ENCODE results near the gene URB1.
"Not testable (repeated sequence)": the region's sequence is repeated elsewhere in the genome, so short reads cannot be mapped to it uniquely, and the experiment has no call there.

Gene URB1

GRCh38 chr21:32392880-32393676 is at the start of gene URB1:
URB1 (minus strand) TSS chr21:32393012; CDS start chr21:32392910, 102 bp downstream.
- DNase-seq: peak; percentile 65

- DNase-seq: no peak
Observed at GRCh38 chr21:32437729-32438128, 44.9 kb upstream of the URB1 start.

GRCh38 chr21:32432982-32433660 is 40.3 kb upstream of the URB1 start:
- DNase-seq: not testable (repeated sequence)

- no peak for DNase-seq
Observed at GRCh38 chr21:32427958-32428623, 35.3 kb upstream of the URB1 start.

- no peak for DNase-seq
Observed at GRCh38 chr21:32426592-32427051, 33.8 kb upstream of the URB1 start.

- DNase-seq: no peak
Observed at GRCh38 chr21:32426066-32426465, 33.3 kb upstream of the URB1 start.

- no peak for DNase-seq
Observed at GRCh38 chr21:32425628-32426027, 32.8 kb upstream of the URB1 start.

GRCh38 chr21:32424674-32425073 is 31.9 kb upstream of the URB1 start:
- DNase-seq: no peak

- no peak for DNase-seq
Observed at GRCh38 chr21:32424191-32424535, 31.4 kb upstream of the URB1 start.

GRCh38 chr21:32423320-32424190 is 30.7 kb upstream of the URB1 start:
- DNase-seq: no peak

GRCh38 chr21:32422064-32422463 is 29.3 kb upstream of the URB1 start:
- DNase-seq: no peak

GRCh38 chr21:32418146-32418545 is 25.3 kb upstream of the URB1 start:
- no peak for DNase-seq

GRCh38 chr21:32415451-32416398 is 22.9 kb upstream of the URB1 start:
- DNase-seq: no peak

GRCh38 chr21:32414579-32415358 is 22.0 kb upstream of the URB1 start:
- no peak for DNase-seq

GRCh38 chr21:32413697-32414578 is 21.1 kb upstream of the URB1 start:
- no peak for DNase-seq

GRCh38 chr21:32413015-32413504 is 20.2 kb upstream of the URB1 start:
- DNase-seq: no peak

GRCh38 chr21:32412162-32413014 is 19.6 kb upstream of the URB1 start, which contains the start of gene EVA1C:
EVA1C (plus strand) TSS chr21:32412706; CDS start chr21:32412854, 148 bp downstream.
- no peak for DNase-seq
